Kidney capillary endothelial cell (primary cell): ENCODE data around the gene PTPRM.

Source experiments
- DNase-seq: peaks from one replicate; pipeline ENCODE4 v3.0.0-alpha.2; 2018; ENCODE audit warnings: low spot score

The PTPRM gene

DNA sequence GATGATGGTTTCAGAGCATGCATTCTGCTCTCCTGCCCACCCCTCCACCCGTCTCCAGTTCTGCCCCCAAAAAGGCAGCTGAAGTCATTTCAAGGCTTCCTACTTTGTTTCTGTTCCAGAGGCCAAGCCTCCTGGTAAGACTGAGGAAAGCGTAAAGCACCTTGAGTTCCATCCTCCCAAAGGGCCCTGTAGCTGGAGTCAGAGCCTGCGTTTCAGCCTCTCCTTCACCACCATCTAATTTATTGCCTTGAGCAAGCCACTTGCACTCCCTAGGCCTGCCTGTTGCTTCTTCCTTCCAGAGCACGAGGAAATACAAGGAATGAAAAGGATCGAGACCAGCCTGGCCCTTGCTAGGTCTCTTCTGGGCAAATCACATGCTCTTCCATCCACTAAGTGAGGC is 797.9 kb downstream of the PTPRM start:
- no peak for DNase-seq

DNA sequence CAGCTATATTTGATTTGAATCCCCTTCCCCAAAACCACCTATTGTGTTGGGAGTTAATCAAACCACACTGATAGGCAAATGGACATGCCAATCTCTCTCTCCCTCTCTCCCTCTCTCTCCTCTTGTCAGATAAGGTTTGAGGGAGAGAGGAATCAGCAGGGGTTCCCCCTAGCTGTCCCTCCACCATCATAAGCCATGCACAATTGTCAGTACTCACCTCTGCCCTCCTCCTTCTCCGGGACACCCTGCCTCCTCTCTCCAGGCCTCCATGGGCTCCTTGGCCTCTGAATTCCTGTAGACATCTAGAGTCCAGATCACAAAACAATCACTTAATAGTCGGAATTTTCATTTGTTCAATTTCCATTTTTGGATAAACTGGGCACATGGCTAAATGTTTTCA is 798.4 kb downstream of the PTPRM start:
- no peak for DNase-seq

GRCh38 chr18:8366070-8366469 is 799.0 kb downstream of the PTPRM start:
- DNase-seq = no peak

- DNase-seq = no peak
Observed at GRCh38 chr18:8366656-8367055, 799.5 kb downstream of the PTPRM start.

- peak; percentile 19 for DNase-seq
Observed at GRCh38 chr18:8367217-8367988, 800.3 kb downstream of the PTPRM start.

- no peak for DNase-seq
Observed at GRCh38 chr18:8368512-8369217, 801.5 kb downstream of the PTPRM start.

- no peak for DNase-seq
Observed at GRCh38 chr18:8373486-8373885, 806.4 kb downstream of the PTPRM start.

DNA sequence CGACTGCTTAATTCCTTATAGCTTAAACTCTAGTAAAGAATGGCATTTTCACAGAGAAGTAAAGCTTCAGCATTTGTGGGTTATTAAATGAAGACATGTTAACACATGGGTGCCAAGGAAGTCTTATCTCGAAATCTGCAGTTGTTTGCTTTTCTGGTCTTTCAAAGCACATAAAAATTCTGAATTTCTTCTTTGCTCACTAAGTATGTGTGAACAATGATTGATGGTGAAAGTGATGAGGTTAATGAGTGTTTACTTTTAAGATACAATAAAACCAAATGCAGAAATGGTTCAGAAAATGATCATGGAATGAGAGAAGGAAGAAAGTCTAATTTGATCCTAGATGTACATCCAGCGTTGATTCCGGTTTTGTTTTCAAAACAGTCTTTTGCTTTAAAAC is 807.6 kb downstream of the PTPRM start:
- no peak for DNase-seq

GRCh38 chr18:8375249-8375648 is 808.1 kb downstream of the PTPRM start:
- no peak for DNase-seq

DNA sequence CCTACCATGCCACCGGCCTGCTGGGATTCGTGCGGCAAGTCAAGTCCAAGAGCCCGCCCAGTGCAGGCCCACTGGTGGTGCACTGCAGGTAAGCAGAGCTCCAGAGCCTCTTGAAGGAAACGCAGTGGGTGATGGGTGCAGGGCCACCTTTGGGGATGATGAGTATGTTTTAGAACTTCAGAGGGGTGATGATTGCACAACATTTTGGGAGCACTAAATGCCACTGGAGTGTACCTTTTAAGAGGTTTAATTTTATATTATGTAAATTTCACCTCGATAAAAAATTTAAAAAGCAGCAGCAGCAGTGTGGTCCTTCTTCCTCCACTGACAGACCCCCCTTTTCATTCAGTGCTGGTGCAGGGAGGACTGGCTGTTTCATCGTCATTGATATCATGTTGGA is 809.0 kb downstream of the PTPRM start:
- DNase-seq = no peak

DNA sequence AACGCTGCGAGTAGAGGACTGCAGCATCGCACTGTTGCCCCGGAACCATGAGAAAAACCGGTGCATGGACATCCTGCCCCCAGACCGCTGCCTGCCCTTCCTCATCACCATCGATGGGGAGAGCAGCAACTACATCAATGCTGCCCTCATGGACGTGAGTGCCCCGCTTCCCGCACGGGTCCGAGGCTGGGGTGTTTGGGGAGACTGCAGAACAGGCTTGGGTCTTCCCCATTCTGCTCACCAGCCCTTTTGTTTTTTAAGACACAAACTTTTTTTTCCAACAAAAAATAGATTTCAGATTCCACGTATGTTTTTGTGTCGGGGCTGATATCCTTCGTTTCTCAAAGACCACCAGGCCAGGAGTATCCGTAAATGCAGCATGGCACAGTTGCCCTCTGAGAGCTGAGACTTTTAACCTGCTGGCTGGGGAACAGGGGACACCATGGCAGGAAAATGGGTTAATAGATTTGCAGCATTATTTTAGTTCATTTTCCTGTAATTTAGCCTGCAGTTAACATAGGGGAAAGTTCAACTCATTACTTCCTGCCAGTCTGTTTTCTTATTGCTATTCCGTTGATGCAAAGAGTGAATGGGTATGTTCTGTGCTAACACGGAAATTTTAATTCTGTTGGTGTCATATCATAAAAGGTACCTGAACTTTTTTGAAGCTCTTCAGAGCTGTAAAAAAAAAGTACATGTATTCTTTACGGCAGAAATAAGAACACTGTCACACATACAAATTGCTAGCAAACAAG is 812.2 kb downstream of the PTPRM start:
- DNase-seq = no peak

DNA sequence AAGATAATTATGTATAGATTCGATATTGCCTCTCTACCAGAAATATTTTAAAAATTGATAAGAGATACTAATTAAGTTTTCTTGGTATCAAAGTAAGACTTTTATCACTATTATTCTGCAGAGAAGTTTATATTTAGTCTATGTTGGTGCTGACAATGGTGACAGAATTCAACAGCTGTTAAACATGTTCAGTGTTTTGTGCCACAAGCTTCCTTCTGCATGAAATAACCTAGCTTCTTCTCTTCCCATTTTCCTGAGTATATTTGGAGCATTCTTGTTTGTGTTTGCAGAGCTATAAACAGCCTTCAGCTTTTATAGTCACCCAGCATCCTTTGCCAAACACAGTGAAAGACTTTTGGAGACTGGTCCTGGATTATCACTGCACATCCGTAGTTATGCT is 812.9 kb downstream of the PTPRM start:
- no peak for DNase-seq

DNA sequence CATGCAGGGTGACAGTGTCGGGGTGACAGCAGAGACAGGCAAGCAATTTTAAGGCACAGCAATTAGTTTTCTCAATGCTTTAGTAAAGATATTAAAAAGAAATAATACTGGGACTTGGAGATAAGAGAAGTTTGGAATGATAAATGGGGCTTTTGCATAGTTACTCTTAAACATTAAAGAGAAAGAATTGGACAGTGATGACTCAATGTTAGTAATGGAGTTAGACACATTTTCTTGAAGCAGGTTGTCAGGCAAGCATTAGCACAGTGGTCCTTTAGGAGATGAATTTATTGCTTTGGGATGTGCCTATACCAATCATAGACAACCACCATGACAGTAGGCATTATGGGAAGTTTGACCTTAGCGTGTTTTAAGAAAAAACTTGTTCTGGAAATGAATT is 813.8 kb downstream of the PTPRM start:
- DNase-seq = no peak

GRCh38 chr18:8381821-8382459 is 814.8 kb downstream of the PTPRM start:
- DNase-seq = no peak

- no peak for DNase-seq
Observed at GRCh38 chr18:8385400-8385799, 818.3 kb downstream of the PTPRM start.

DNA sequence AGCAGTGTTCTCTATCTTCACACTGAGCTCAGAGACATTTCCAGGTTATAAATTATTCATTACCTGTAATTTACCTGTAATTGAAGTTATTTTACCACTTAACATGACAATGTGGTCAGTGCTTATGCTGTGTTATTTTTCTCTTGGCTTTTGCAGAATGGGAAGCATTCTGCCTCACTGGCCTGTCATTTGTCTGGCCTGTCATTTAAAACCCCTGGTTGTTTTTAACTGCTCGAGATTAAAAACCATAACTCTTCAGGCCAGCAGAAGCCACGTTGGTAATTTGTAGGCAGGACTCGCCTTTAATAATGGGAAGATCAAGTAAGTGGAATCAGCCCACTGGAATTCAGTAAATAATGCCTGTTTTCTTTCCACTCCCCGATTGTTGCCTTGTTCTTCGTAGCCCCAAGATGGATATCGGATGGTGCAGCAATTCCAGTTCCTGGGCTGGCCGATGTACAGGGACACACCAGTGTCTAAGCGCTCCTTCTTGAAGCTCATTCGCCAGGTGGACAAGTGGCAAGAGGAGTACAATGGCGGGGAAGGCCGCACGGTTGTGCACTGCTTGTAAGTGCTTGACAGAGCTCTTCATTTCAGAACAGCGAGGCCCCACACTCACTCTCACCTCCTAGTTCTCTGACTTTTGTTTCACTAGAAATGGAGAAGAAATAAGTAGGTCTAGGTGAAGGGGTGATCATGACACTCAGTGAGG is 819.7 kb downstream of the PTPRM start:
- no peak for DNase-seq

- peak; percentile 63 for DNase-seq
Observed at GRCh38 chr18:8389391-8390340, 822.5 kb downstream of the PTPRM start.

- no peak for DNase-seq
Observed at GRCh38 chr18:8391068-8391467, 824.0 kb downstream of the PTPRM start.

GRCh38 chr18:8396254-8396653 is 829.1 kb downstream of the PTPRM start:
- no peak for DNase-seq

DNA sequence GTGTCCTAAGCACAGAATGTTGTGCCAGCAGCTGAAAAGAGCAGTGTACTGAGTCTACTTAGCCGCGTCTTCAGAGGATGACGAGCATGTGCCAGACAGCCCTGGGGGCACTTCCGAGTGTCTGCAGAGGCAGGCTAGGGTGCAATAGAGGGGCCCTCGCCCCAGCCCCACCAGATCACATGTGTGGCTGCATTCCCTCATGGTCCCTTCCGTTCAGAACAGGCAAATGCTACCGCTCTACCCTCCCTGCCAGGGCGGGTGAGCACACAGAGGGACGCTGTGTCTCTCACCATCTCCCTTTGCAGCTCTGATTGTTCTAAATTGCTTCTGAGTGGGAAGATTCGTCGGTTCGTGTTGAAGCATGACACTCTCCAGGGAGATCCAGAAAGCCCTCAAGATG is 829.9 kb downstream of the PTPRM start:
- DNase-seq = no peak

DNA sequence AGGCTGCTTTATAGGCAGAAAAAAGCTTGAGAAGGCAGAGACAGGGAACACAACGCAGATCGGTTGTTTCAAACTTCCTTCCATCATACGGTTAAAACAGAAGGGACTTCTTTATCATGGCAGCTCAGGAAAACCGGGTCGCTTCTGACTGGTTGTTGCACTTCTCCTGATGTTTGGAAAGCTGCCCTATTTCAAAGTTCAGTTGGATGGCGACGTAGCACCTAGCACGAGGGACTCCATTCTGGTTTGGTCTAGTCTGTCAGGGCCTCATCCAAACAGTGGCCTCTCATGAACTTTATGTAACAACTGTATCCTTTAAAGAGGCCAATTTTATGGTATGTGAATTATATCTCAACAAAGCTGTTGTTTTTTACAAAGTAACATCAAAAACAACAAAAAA is 832.0 kb downstream of the PTPRM start:
- DNase-seq = no peak
